Measurements from ENCODE around the gene NEB. TPM values are rescaled to one million over a fixed set of nuclear protein-coding genes. Genes with fewer than 3 reads are reported as not detected.
"Not testable (repeated sequence)": the region's sequence is repeated elsewhere in the genome, so short reads cannot be mapped to it uniquely, and the experiment has no call there.

NEB gene
- total RNA-seq, 4 donors from 2014 or later, result 0.07 to 0.47 (median 0.21) TPM

DNA sequence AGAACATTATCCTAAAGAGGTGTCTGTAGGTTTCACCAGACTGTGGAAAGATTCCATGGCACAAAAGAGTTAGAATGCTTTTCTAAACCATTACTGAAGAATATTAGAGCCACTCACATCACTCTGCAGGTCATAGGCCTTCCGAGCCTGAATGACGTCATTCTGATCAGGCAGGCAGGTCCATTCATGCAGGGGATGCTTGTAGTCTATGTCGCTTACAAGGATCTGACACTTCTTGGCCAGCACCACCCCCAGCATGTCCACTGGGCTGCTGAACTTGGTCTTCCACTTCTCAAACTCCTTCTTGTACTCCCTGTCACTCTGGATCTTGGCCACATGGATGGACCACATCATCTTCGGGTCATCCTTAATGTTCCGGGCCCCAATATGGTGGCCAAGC lies 120.1 kb downstream of the NEB start:
- Histone ChIP-seq H3K36me3 (no peaks in the 10 kb centered on the region), H3K9me3 (no peaks in the 10 kb centered on the region), H3K27ac (no peak overlapping the region), H3K27me3 (no peaks in the 10 kb centered on the region), H3K4me1 (no peaks in the 10 kb centered on the region), H3K4me3 (no peak overlapping the region)
- WGBS, 2 donors (ENCODE audit: low coverage in 1 of 2), result 84 to 85% methylated on average over 4 to 5 of the region's 5 CpGs
- no peak for TF ChIP-seq POLR2A (IDR thresholded peaks at IDR 0.05)
- TF ChIP-seq, protein P1, sequence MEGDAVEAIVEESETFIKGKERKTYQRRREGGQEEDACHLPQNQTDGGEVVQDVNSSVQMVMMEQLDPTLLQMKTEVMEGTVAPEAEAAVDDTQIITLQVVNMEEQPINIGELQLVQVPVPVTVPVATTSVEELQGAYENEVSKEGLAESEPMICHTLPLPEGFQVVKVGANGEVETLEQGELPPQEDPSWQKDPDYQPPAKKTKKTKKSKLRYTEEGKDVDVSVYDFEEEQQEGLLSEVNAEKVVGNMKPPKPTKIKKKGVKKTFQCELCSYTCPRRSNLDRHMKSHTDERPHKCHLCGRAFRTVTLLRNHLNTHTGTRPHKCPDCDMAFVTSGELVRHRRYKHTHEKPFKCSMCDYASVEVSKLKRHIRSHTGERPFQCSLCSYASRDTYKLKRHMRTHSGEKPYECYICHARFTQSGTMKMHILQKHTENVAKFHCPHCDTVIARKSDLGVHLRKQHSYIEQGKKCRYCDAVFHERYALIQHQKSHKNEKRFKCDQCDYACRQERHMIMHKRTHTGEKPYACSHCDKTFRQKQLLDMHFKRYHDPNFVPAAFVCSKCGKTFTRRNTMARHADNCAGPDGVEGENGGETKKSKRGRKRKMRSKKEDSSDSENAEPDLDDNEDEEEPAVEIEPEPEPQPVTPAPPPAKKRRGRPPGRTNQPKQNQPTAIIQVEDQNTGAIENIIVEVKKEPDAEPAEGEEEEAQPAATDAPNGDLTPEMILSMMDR (IDR thresholded peaks at IDR 0.05), result no peak
- no peak for TF ChIP-seq EP300 (IDR thresholded peaks at IDR 0.05)
- TF ChIP-seq POLR2AphosphoS5 (IDR thresholded peaks at IDR 0.05), result no peak
- ATAC-seq, result no peak

- no peak overlapping the region for H3K27ac ChIP-seq
- H3K36me3 ChIP-seq, result no peaks in the 10 kb centered on the region
- H3K27me3 ChIP-seq, result no peaks in the 10 kb centered on the region
- 45 to 77% methylated on average over 1 of the region's 1 CpG for WGBS, 2 donors (ENCODE audit: low coverage in 1 of 2)
- no peak overlapping the region for H3K4me3 ChIP-seq
- ATAC-seq, result no peak
- H3K9me3 ChIP-seq, result no peaks in the 10 kb centered on the region
- no peaks in the 10 kb centered on the region for H3K4me1 ChIP-seq
- no peak for TF ChIP-seq POLR2A (IDR thresholded peaks at IDR 0.05)
- no peak for TF ChIP-seq EP300 (IDR thresholded peaks at IDR 0.05)
- no peak for TF ChIP-seq POLR2AphosphoS5 (IDR thresholded peaks at IDR 0.05)
- TF ChIP-seq, protein P1 (IDR thresholded peaks at IDR 0.05), result no peak
Observed at GRCh38 chr2:151611351-151611750, 122.9 kb downstream of the NEB start.

DNA sequence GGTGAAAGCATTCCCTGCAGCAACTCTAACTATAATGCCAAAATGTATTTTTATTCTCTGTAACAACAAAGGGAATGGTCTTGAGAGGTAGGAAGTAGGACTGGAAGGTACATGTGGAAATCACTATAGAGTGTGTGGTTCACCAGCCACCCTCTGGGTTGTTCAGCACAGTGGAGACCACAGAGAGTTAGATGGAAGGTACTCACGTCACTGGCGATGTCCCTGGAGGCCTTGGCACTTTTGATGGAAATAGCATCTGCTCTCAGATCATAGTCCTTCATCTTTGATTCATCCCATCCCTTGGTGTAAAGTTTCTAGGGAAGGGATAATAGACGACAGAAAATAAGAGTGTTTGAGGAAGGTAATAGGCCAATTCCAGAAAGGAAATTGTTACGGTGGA lies 124.0 kb downstream of the NEB start:
- no peak for ATAC-seq
- H3K9me3 ChIP-seq, result no peaks in the 10 kb centered on the region
- H3K27me3 ChIP-seq, result no peaks in the 10 kb centered on the region
- H3K27ac ChIP-seq, result no peak overlapping the region
- TF ChIP-seq POLR2AphosphoS5 (IDR thresholded peaks at IDR 0.05), result no peak
- no peak for TF ChIP-seq EP300 (IDR thresholded peaks at IDR 0.05)
- TF ChIP-seq, protein P1 (IDR thresholded peaks at IDR 0.05), result no peak
- no peak for TF ChIP-seq POLR2A (IDR thresholded peaks at IDR 0.05)
- no peaks in the 10 kb centered on the region for H3K4me1 ChIP-seq
- H3K4me3 ChIP-seq, result no peak overlapping the region
- no peaks in the 10 kb centered on the region for H3K36me3 ChIP-seq
- 84 to 88% methylated on average over 4 of the region's 4 CpGs for WGBS, 2 donors (ENCODE audit: low coverage in 1 of 2)

- Histone ChIP-seq H3K4me3 (no peak overlapping the region), H3K27me3 (no peaks in the 10 kb centered on the region), H3K4me1 (no peaks in the 10 kb centered on the region), H3K36me3 (no peaks in the 10 kb centered on the region), H3K9me3 (no peaks in the 10 kb centered on the region), H3K27ac (no peak overlapping the region)
- WGBS, 2 donors (ENCODE audit: low coverage in 1 of 2), result 86 to 96% methylated on average over 4 of the region's 4 CpGs
- ATAC-seq, result no peak
- TF ChIP-seq, protein P1 (IDR thresholded peaks at IDR 0.05), result no peak
- no peak for TF ChIP-seq POLR2A (IDR thresholded peaks at IDR 0.05)
- TF ChIP-seq POLR2AphosphoS5 (IDR thresholded peaks at IDR 0.05), result no peak
- TF ChIP-seq EP300 (IDR thresholded peaks at IDR 0.05), result no peak
Observed at GRCh38 chr2:151609705-151610104, 124.6 kb downstream of the NEB start.

GRCh38 chr2:151607459-151608424 lies 126.5 kb downstream of the NEB start:
- not testable (repeated sequence) for H3K9me3 ChIP-seq, H3K27ac ChIP-seq, ATAC-seq, H3K36me3 ChIP-seq, H3K27me3 ChIP-seq, H3K4me1 ChIP-seq, H3K4me3 ChIP-seq
- no CpG with 5 or more reads among the region's 6 CpGs for WGBS, 2 donors (ENCODE audit: low coverage in 1 of 2)

DNA sequence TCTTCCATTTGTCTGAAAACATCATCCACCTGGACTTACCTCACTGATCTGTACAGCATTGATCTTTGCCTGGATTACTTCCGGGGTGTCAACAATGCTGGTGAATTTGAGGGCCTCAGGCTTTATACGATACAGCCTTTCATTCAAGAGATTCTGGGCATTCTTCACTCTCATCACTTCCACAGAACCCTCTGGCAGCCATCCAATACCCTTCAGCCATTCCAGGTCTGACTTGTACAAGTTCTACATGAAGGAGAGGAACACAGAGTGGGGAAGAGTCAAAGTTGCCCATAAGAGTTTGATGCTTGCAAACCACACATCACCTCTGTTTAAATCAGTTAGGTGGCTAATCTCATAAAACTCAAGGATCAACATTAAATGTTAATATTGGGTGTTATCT lies 130.7 kb downstream of the NEB start:
- H3K9me3 ChIP-seq, H3K27ac ChIP-seq, H3K27me3 ChIP-seq, H3K36me3 ChIP-seq, ATAC-seq, H3K4me3 ChIP-seq, H3K4me1 ChIP-seq: not testable (repeated sequence)
- WGBS, 2 donors (ENCODE audit: low coverage in 1 of 2), result no CpG with 5 or more reads among the region's 2 CpGs

GRCh38 chr2:151602402-151602801 lies 131.9 kb downstream of the NEB start:
- not testable (repeated sequence) for H3K27ac ChIP-seq, H3K4me1 ChIP-seq, H3K4me3 ChIP-seq, H3K9me3 ChIP-seq, H3K27me3 ChIP-seq, H3K36me3 ChIP-seq, ATAC-seq
- WGBS, 2 donors (ENCODE audit: low coverage in 1 of 2), result no CpG with 5 or more reads among the region's 5 CpGs

- not testable (repeated sequence) for H3K4me3 ChIP-seq, H3K27me3 ChIP-seq, H3K27ac ChIP-seq, H3K9me3 ChIP-seq, H3K36me3 ChIP-seq, H3K4me1 ChIP-seq, ATAC-seq
- WGBS, 2 donors (ENCODE audit: low coverage in 1 of 2), result no CpG with 5 or more reads among the region's 4 CpGs
Observed at GRCh38 chr2:151601803-151602202, 132.5 kb downstream of the NEB start.

Measured in gastroesophageal sphincter (tissue), 4 donors.